Neural cell (in vitro differentiated cells): ENCODE data around the gene VHLL. TPM values are rescaled to one million over a fixed set of nuclear protein-coding genes. Genes with fewer than 3 reads are reported as not detected.

Source experiments
- H2AFZ ChIP-seq: fragments of 200-600, 300-800 bp; sonication (generic), shearing (Covaris generic); 2 replicates; pipeline ENCODE4 v1.6.0; 2014; ENCODE audit warnings: low read depth, mild to moderate bottlenecking, antibody characterized with exemption, low read length, moderate library complexity
- H3F3A ChIP-seq: fragments of 200-600 bp; shearing (Covaris generic); 2 replicates; pipeline ENCODE4 v1.6.1; 2016; ENCODE audit warnings: mild to moderate bottlenecking, moderate library complexity, mixed read lengths, antibody characterized with exemption, low read length; ENCODE audit not compliant: insufficient read depth, poor library complexity, severe bottlenecking
- H3K27ac ChIP-seq: fragments of 200-600, 300-800 bp; sonication (generic), shearing (Covaris generic); 2 replicates; pipeline ENCODE4 v1.5.1; 2014; ENCODE audit warnings: mild to moderate bottlenecking, low read length, moderate library complexity
- H3K27me3 ChIP-seq: fragments of 300-800, 200-600 bp; sonication (generic), shearing (Covaris generic); 2 replicates; pipeline ENCODE4 v1.6.0; 2014; ENCODE audit warnings: mild to moderate bottlenecking, low read depth, low read length, moderate library complexity; ENCODE audit not compliant: insufficient read depth
- H3K36me3 ChIP-seq: fragments of 300-800, 200-600 bp; sonication (generic), shearing (Covaris generic); 2 replicates; pipeline ENCODE4 v1.5.1; 2014; ENCODE audit warnings: mild to moderate bottlenecking, antibody characterized with exemption, low read length, moderate library complexity; ENCODE audit not compliant: insufficient read depth
- H3K4me2 ChIP-seq: fragments of 300-800, 200-600 bp; sonication (generic), shearing (Covaris generic); 2 replicates; pipeline ENCODE4 v1.6.0; 2014; ENCODE audit warnings: mild to moderate bottlenecking, low read length
- H3K4me3 ChIP-seq: fragments of 300-800, 200-600 bp; sonication (generic), shearing (Covaris generic); 2 replicates; pipeline ENCODE4 v1.5.1; 2014; ENCODE audit warnings: mild to moderate bottlenecking, low read length, moderate library complexity
- H3K79me2 ChIP-seq: fragments of 200-600 bp; shearing (Covaris generic); replicated peaks from 2 replicates; pipeline ENCODE4 v1.6.0; 2014; ENCODE audit warnings: mild to moderate bottlenecking, low read length, moderate library complexity; ENCODE audit not compliant: insufficient read depth
- H3K9ac ChIP-seq: fragments of 300-800, 200-600 bp; sonication (generic), shearing (Covaris generic); 2 replicates; pipeline ENCODE4 v1.6.1; 2016; ENCODE audit warnings: mild to moderate bottlenecking, low read length, mixed read lengths
- H3K9me2 ChIP-seq: fragments of 200-600 bp; shearing (Covaris generic); 2 replicates; pipeline ENCODE4 v1.6.1; 2016; ENCODE audit warnings: mild to moderate bottlenecking, low read length, mixed read lengths; ENCODE audit not compliant: insufficient read depth
- H3K9me3 ChIP-seq: fragments of 200-600, 300-800 bp; sonication (generic), shearing (Covaris generic); 2 replicates; pipeline ENCODE4 v1.6.1; 2016; ENCODE audit warnings: mild to moderate bottlenecking, mixed run types, low read length, moderate library complexity, mixed read lengths
- H4K20me1 ChIP-seq: fragments of 200-600 bp; shearing (Covaris generic); 2 replicates; pipeline ENCODE4 v1.6.1; 2016; ENCODE audit warnings: mild to moderate bottlenecking, mixed run types; ENCODE audit not compliant: insufficient read depth
- EP300 ChIP-seq: fragments of 450-650 bp; conservative IDR thresholded peaks from 2 replicates; pipeline ENCODE4 v1.6.1; 2014; ENCODE audit warnings: antibody characterized with exemption, mild to moderate bottlenecking, moderate library complexity; ENCODE audit not compliant: poor library complexity, severe bottlenecking
- EZH2 ChIP-seq: fragments of 200-600, 300-800 bp; shearing (Covaris generic), sonication (generic); IDR thresholded peaks from 2 replicates; pipeline ENCODE4 v1.6.1; 2014; ENCODE audit warnings: antibody characterized with exemption, low read length, borderline replicate concordance, mild to moderate bottlenecking; ENCODE audit not compliant: insufficient read depth, poor library complexity, severe bottlenecking
- MXI1 ChIP-seq: fragments of 450-650 bp; conservative IDR thresholded peaks from 2 replicates; pipeline ENCODE4 v1.6.1; 2014; ENCODE audit warnings: antibody characterized with exemption, mild to moderate bottlenecking; ENCODE audit not compliant: poor library complexity, severe bottlenecking
- POLR2AphosphoS5 ChIP-seq: IDR thresholded peaks from 2 replicates; pipeline ENCODE4 v1.6.1; 2012
- RAD21 ChIP-seq: fragments of 450-650 bp; conservative IDR thresholded peaks from 2 replicates; pipeline ENCODE4 v1.6.1; 2014; ENCODE audit warnings: antibody characterized with exemption, mild to moderate bottlenecking, moderate library complexity
- SMC3 ChIP-seq: fragments of 450-650 bp; conservative IDR thresholded peaks from 2 replicates; pipeline ENCODE4 v1.6.1; 2014; ENCODE audit warnings: antibody characterized with exemption, mild to moderate bottlenecking, moderate library complexity; ENCODE audit not compliant: poor library complexity
- TAF1 ChIP-seq: IDR thresholded peaks from 2 replicates; pipeline ENCODE4 v1.6.1; 2012; ENCODE audit warnings: low read depth
- polyA plus RNA-seq: library from polyadenylated mRNA; depleted of rRNA; stranded (reverse); fragments of >200 nt; gene quantifications from 2 replicates; pipeline ENCODE4 v1.2.3, GENCODE V29; 2014
- TF ChIP-seq, protein P1 (sequence below): fragments of 450-650 bp; IDR thresholded peaks from 2 replicates; pipeline ENCODE4 v1.5.1; 2014; ENCODE audit warnings: antibody characterized with exemption, mild to moderate bottlenecking, moderate library complexity; ENCODE audit not compliant: poor library complexity, severe bottlenecking
- TF ChIP-seq, protein P2 (sequence below): IDR thresholded peaks from 2 replicates; pipeline ENCODE4 v1.6.1; 2012; ENCODE audit warnings: borderline replicate concordance

Gene VHLL
- polyA plus RNA-seq, 1 donor from 2014 or later, result 1.8 TPM

DNA sequence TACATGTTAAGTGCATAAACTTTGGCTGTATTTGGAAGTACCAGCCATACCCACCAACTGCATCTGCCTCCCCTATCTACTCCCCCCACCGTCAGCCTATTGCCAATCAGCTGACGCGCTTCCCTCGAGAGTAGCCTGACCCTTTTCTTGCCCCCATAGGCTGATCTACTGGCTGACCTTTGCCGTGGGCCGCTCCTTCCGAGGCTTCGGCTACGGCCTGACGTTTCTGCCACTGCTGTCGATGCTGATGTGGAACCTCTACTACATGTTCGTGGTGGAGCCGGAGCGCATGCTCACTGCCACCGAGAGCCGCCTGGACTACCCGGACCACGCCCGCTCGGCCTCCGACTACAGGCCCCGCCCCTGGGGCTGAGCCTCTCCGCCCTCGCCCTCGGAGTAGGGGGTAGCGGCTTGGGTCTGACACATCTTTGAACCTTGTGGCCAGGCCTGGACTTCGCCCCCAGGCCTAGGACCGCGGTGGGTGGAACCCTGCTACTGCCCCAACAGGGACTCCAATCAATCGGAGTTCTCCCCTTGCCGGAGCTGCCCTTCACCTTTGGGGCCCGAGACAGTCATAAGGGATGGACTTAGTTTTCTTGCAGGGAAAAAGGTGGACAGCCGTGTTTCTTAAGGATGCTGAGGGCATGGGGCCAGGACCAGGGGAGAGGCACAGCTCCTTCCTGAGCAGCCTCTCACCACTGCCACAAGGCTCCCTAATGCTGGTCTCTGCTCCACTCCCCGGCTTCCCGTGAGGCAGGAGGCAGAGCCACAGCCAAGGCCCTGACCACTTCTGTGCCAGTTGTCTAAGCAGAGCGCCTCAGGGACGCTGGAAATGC, 7.7 kb downstream of the VHLL start:
- TF ChIP-seq EZH2 (no peak), EP300 (no peak)
- TF ChIP-seq, protein P1, sequence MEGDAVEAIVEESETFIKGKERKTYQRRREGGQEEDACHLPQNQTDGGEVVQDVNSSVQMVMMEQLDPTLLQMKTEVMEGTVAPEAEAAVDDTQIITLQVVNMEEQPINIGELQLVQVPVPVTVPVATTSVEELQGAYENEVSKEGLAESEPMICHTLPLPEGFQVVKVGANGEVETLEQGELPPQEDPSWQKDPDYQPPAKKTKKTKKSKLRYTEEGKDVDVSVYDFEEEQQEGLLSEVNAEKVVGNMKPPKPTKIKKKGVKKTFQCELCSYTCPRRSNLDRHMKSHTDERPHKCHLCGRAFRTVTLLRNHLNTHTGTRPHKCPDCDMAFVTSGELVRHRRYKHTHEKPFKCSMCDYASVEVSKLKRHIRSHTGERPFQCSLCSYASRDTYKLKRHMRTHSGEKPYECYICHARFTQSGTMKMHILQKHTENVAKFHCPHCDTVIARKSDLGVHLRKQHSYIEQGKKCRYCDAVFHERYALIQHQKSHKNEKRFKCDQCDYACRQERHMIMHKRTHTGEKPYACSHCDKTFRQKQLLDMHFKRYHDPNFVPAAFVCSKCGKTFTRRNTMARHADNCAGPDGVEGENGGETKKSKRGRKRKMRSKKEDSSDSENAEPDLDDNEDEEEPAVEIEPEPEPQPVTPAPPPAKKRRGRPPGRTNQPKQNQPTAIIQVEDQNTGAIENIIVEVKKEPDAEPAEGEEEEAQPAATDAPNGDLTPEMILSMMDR, result no peak
- H3K4me2 ChIP-seq, result no peak overlapping the region
- no peaks in the 10 kb centered on the region for H3K27me3 ChIP-seq
- no peaks in the 10 kb centered on the region for H4K20me1 ChIP-seq
- no peaks in the 10 kb centered on the region for H3K9me3 ChIP-seq
- no peak overlapping the region for H2AFZ ChIP-seq
- no peaks in the 10 kb centered on the region for H3K36me3 ChIP-seq
- no peaks in the 10 kb centered on the region for H3K9me2 ChIP-seq
- H3K27ac ChIP-seq, result no peak overlapping the region
- H3F3A ChIP-seq, result no peaks in the 10 kb centered on the region
- no peak overlapping the region for H3K9ac ChIP-seq
- no peak overlapping the region for H3K4me3 ChIP-seq
- H3K79me2 ChIP-seq, result no peaks in the 10 kb centered on the region

DNA sequence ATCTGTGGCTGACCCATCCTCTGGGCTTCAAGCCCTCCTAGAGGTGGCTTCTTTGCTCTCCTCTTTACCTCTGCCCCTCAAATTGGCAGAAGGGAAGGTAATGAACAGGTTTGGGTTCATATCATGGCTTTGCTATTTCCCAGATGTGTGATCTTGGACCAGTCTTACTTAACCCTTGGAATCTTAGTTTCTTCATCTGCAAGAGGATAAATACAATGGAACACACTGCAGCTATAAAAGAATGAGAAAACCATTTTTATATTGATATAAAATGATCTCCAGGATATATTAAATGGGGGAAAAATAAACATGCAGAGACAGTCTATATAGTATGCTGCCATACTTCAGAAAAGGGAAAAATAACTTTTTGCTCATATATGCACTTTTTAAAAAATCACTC, 9.2 kb downstream of the VHLL start:
- Histone ChIP-seq H3K4me3 (no peak overlapping the region), H3K4me2 (no peak overlapping the region), H3K79me2 (no peaks in the 10 kb centered on the region), H3K9me3 (no peaks in the 10 kb centered on the region), H3K27ac (no peak overlapping the region), H3K9me2 (no peaks in the 10 kb centered on the region), H3K27me3 (no peaks in the 10 kb centered on the region), H3F3A (no peaks in the 10 kb centered on the region), H3K36me3 (no peaks in the 10 kb centered on the region), H4K20me1 (no peaks in the 10 kb centered on the region), H3K9ac (no peak overlapping the region), H2AFZ (no peak overlapping the region)
- TF ChIP-seq POLR2AphosphoS5 (no peak), MXI1 (no peak), TAF1 (no peak), SMC3 (no peak), EZH2 (no peak), EP300 (no peak), RAD21 (no peak)
- TF ChIP-seq, protein P2, sequence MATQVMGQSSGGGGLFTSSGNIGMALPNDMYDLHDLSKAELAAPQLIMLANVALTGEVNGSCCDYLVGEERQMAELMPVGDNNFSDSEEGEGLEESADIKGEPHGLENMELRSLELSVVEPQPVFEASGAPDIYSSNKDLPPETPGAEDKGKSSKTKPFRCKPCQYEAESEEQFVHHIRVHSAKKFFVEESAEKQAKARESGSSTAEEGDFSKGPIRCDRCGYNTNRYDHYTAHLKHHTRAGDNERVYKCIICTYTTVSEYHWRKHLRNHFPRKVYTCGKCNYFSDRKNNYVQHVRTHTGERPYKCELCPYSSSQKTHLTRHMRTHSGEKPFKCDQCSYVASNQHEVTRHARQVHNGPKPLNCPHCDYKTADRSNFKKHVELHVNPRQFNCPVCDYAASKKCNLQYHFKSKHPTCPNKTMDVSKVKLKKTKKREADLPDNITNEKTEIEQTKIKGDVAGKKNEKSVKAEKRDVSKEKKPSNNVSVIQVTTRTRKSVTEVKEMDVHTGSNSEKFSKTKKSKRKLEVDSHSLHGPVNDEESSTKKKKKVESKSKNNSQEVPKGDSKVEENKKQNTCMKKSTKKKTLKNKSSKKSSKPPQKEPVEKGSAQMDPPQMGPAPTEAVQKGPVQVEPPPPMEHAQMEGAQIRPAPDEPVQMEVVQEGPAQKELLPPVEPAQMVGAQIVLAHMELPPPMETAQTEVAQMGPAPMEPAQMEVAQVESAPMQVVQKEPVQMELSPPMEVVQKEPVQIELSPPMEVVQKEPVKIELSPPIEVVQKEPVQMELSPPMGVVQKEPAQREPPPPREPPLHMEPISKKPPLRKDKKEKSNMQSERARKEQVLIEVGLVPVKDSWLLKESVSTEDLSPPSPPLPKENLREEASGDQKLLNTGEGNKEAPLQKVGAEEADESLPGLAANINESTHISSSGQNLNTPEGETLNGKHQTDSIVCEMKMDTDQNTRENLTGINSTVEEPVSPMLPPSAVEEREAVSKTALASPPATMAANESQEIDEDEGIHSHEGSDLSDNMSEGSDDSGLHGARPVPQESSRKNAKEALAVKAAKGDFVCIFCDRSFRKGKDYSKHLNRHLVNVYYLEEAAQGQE, result no peak
- TF ChIP-seq, protein P1, result no peak
